Measurements from ENCODE around the gene NEURL1B.

- TF ChIP-seq CTCF (IDR thresholded peaks at IDR 0.05) (no peak), POLR2A (IDR thresholded peaks at IDR 0.05) (no peak)
These were observed 7.6 kb upstream of the NEURL1B start for GRCh38 chr5:172633403-172633970.

Measured in gastroesophageal sphincter (tissue), 3 donors.